Subcutaneous adipose tissue (tissue), 4 donors: ENCODE results near the gene PTPRG. TPM values are rescaled to one million over a fixed set of nuclear protein-coding genes. Genes with fewer than 3 reads are reported as not detected.

Source experiments
- total RNA-seq, 4 donors: library from RNA; depleted of rRNA; stranded (reverse); fragments of >200 nt; gene quantifications; one replicate each; pipeline ENCODE4 v1.1.0, GENCODE V29; 2016
- TF ChIP-seq, protein P1 (sequence below): fragments of 450-650 bp; IDR thresholded peaks from one replicate; pipeline ENCODE4 v1.5.1; 2016; ENCODE audit warnings: low read depth, mild to moderate bottlenecking, control low read depth, antibody characterized with exemption, moderate library complexity

The PTPRG gene
- total RNA-seq, 4 donors from 2014 or later = 115 to 164 (median 159) TPM

DNA sequence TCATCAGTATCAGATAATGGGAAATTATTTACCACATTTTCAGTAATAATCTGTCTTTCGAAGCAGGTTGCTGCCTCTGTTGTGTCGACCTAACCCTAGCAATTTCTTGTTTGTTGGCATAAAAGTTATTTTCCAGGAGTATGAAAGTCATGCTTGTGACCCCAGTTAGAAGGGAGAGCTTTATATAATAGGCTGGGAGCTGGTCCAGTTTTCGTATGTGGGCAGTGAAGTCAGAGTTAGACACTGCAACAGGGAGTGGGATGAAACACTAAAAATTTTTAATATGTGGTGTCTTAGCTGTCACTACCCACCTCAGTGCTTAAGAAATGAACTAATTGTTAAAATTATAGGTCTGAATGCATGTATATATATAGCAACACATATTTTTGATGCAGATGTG lies 463.5 kb downstream of the PTPRG start:
- TF ChIP-seq, protein P1, sequence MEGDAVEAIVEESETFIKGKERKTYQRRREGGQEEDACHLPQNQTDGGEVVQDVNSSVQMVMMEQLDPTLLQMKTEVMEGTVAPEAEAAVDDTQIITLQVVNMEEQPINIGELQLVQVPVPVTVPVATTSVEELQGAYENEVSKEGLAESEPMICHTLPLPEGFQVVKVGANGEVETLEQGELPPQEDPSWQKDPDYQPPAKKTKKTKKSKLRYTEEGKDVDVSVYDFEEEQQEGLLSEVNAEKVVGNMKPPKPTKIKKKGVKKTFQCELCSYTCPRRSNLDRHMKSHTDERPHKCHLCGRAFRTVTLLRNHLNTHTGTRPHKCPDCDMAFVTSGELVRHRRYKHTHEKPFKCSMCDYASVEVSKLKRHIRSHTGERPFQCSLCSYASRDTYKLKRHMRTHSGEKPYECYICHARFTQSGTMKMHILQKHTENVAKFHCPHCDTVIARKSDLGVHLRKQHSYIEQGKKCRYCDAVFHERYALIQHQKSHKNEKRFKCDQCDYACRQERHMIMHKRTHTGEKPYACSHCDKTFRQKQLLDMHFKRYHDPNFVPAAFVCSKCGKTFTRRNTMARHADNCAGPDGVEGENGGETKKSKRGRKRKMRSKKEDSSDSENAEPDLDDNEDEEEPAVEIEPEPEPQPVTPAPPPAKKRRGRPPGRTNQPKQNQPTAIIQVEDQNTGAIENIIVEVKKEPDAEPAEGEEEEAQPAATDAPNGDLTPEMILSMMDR = no peak

DNA sequence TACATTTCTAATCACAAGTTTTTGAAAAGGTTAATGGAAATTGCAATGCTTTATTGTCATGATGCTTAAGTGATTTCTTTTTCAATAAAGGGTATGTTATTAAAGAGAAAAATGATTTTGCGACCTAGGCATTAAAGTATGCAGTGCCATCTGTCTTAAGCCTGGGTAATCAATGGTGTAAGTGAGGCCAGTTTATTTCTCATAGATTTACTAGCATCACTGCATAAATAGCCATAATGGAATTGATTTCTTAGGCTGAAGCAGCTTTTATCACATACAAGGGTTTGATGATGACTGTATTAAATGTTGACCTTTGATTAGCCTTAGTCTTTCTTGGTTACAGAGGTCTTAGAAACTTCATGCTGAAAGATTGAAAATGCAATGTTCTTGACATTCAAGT lies 464.5 kb downstream of the PTPRG start:
- TF ChIP-seq, protein P1 = no peak

DNA sequence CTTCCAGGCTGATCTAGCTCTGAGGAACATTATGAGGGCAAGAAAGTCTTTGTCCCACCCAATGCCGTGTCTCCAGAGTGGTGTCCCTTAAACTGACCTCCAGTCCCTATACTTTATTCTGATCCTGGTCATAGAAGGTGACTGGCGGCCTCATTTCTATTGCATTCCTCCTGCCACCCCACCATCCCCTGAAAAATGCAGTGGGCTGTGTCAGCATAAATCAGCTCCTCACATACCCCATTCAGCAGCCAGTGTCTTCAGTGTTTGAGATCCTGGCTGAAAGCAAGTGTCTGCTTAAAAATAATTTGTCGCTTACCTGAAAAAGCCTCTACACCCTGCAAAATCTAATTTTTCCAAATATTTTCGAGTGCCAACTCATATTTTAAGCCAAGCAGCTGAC lies 465.9 kb downstream of the PTPRG start:
- TF ChIP-seq, protein P1 = no peak

DNA sequence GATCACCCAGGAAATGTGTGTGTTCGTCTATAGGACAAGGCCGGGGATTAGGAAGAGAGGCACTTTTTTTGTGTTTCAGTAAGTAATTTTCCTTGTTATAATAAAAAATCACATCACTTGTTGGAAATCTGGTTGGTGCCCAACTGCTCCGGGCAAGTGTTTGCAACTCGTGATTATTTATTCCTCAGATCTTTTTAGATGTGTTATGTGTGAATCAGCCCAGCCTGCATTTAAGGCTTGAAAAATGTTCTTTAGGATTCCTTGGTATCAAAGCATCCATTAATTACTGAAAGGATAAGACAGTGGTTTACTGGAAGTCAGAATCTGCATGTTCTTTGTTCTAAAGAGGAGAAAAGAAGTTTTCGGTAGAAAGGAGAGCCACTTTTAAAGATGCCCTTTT lies 466.4 kb downstream of the PTPRG start:
- TF ChIP-seq, protein P1 = no peak

DNA sequence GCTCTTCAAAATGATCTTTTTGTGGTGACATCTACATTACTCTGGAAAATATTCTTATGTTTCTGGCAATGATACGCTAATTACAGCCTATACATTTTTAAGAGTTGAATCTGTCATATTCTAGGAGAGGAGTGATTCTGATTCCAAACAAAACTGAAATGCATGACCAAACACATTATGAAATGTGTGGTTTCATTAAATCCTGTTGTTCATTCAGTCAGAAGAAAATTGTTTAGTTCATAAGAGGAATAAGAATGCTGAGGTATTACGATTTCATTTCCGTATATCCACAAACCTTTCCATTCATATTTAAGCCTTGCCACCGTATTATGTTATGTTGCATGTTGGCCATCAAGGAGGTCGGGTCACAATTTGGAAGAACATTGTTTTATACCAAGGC lies 466.9 kb downstream of the PTPRG start:
- TF ChIP-seq, protein P1 = no peak

DNA sequence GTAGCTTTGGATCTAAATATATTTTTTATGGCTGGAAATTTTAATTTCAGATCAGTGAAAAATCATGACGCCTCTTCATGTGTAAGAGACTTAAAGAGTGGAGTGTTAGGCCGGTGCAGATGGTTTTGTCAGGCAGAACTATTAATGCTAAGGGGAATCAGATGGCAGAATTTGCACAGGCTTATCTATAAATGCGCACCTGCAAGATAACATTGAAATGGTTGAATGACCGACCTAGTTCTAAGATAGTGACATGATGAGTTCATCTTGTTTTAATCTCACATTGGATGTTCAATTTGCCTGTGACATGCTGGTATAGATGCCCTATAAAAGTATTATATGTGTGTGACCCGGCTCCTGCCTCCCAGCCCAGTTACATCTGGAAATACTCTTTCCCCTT lies 471.4 kb downstream of the PTPRG start:
- TF ChIP-seq, protein P1 = no peak

DNA sequence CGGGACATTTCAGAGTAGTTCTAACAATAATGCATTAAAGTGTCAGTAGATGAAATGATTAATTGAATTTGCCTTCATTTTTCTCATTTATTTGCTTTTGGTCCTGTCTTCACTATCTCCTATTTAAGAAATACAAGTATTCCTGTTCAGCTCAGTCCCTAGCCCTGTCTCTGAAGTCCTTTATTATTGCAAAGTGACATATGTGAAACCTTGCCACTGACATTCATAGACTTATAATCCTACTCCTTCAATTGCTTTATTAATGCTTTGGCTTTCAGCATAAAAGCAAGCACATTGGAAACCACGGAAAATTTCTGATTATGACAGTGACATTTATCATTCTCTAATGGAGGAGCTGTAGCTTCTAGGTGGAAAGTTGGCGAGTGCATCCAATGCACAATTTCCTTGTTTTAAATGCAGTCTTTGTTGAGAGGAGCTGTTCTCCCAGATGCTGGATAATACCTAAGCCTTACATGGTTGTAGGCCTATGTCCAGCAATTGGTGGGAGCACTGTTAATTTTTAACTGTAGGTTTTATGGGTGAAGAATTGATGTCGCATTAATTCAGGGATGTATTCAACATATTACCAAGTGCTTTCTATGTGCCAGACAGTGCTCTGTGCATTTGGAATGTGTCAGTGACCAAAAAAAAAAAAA lies 474.2 kb downstream of the PTPRG start:
- TF ChIP-seq, protein P1 = no peak
